GM21619 (cell line): ENCODE results near the gene MEX3A.
A peak's percentile ranks its signal among the peaks of the same experiment; 100 is the strongest.
"Not testable (repeated sequence)": the region's sequence is repeated elsewhere in the genome, so short reads cannot be mapped to it uniquely, and the experiment has no call there.

ENCODE experiments used
- ATAC-seq: cut with Tn5 transposase; IDR thresholded peaks from one replicate; pipeline ENCODE4 v1.9.1; 2021; ENCODE audit not compliant: unreplicated experiment

Gene MEX3A

GRCh38 chr1:156082309-156083091, at the start of gene MEX3A:
MEX3A (minus strand) TSS chr1:156082465; CDS start chr1:156081998, 467 bp downstream.
- no peak for ATAC-seq

GRCh38 chr1:156130578-156130942, 48.3 kb upstream of the MEX3A start:
- no peak for ATAC-seq

- ATAC-seq = no peak
Measured at GRCh38 chr1:156129687-156130577, 47.7 kb upstream of the MEX3A start.

GRCh38 chr1:156128654-156129597, 46.7 kb upstream of the MEX3A start:
- no peak for ATAC-seq

- ATAC-seq = no peak
Measured at GRCh38 chr1:156128308-156128653, 46.0 kb upstream of the MEX3A start.

GRCh38 chr1:156126630-156127534, 44.6 kb upstream of the MEX3A start:
- peak; percentile 46 for ATAC-seq

- ATAC-seq = no peak
Measured at GRCh38 chr1:156126043-156126629, 43.9 kb upstream of the MEX3A start.

GRCh38 chr1:156125544-156125943, 43.3 kb upstream of the MEX3A start:
- not testable (repeated sequence) for ATAC-seq

GRCh38 chr1:156124557-156125483, 42.6 kb upstream of the MEX3A start:
- no peak for ATAC-seq

GRCh38 chr1:156123356-156124196, 41.3 kb upstream of the MEX3A start:
- ATAC-seq = no peak

- ATAC-seq = no peak
Measured at GRCh38 chr1:156122519-156123355, 40.5 kb upstream of the MEX3A start.

GRCh38 chr1:156122086-156122485, 39.8 kb upstream of the MEX3A start:
- no peak for ATAC-seq

GRCh38 chr1:156121457-156121856, 39.2 kb upstream of the MEX3A start:
- ATAC-seq = no peak

- ATAC-seq = not testable (repeated sequence)
Measured at GRCh38 chr1:156121005-156121404, 38.7 kb upstream of the MEX3A start.

GRCh38 chr1:156120318-156120717, 38.1 kb upstream of the MEX3A start:
- ATAC-seq = no peak

GRCh38 chr1:156119503-156120209, 37.4 kb upstream of the MEX3A start:
- ATAC-seq = no peak
